HG03060 (cell line): ENCODE measurements around the gene SLIT1.
"Not testable (repeated sequence)": the region's sequence is repeated elsewhere in the genome, so short reads cannot be mapped to it uniquely, and the experiment has no call there.

Experiments
- ATAC-seq: cut with Tn5 transposase; IDR thresholded peaks from one replicate; pipeline ENCODE4 v1.9.1; 2021; ENCODE audit warnings: low read depth, moderate number of reproducible peaks; ENCODE audit not compliant: unreplicated experiment

The SLIT1 gene

GRCh38 chr10:97050956-97051496, 134.7 kb downstream of the SLIT1 start:
- no peak for ATAC-seq

GRCh38 chr10:97050205-97050745, 135.5 kb downstream of the SLIT1 start:
- no peak for ATAC-seq

DNA sequence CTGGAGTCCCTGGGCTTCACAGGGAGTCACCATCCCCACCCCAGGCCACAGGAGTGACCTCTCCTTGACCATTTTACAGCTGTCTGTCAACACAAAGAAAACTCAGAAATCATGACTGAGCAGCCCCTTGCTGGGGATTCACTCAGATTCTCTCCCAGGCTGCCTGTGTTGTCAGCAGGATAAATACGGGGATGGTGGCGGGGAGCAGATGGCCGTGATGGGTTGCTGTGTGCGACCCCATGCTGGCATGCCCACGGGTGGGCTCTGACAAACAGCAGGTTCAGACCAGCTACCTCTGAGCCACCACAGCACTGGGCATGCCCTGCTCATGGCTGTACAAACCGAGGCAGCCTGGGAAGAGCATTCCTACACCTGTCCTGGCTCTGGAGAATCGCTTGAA, 136.1 kb downstream of the SLIT1 start:
- ATAC-seq: no peak

GRCh38 chr10:97048649-97049427, 136.9 kb downstream of the SLIT1 start:
- no peak for ATAC-seq

GRCh38 chr10:97047788-97048187, 138.0 kb downstream of the SLIT1 start:
- ATAC-seq: no peak

DNA sequence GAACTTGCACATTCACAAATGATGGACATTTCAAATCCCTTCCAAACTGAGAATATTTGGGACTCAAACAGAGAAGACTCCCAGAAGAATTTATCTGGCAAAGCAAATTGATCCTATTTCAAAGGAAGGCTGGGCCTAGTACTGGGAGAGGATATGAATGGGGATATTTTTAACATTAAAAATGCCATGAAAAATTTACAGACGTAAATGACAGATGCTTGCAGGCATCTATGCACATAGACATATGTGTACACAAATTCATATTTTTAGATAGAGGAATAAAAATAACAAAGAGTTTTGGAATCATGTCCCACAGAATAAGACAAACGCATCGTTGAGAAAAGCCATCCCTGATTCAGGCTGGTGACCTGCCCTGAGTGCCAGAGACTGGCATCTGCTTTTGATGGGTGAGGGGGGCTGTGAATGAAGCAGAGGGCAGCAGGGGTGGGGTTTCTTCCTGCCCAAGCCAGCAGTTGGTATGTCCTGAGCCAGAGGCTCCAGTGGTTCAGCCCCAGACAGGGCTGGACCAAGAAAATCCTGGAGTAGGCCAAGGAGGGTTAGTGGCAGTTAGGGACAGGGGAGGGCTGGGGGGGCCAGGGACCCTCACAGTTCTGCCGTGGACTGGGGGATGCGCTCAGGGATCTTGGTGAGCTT, 138.5 kb downstream of the SLIT1 start:
- ATAC-seq: no peak

GRCh38 chr10:97046456-97047082, 139.2 kb downstream of the SLIT1 start:
- no peak for ATAC-seq

GRCh38 chr10:97043563-97043855, 142.2 kb downstream of the SLIT1 start:
- ATAC-seq: no peak

DNA sequence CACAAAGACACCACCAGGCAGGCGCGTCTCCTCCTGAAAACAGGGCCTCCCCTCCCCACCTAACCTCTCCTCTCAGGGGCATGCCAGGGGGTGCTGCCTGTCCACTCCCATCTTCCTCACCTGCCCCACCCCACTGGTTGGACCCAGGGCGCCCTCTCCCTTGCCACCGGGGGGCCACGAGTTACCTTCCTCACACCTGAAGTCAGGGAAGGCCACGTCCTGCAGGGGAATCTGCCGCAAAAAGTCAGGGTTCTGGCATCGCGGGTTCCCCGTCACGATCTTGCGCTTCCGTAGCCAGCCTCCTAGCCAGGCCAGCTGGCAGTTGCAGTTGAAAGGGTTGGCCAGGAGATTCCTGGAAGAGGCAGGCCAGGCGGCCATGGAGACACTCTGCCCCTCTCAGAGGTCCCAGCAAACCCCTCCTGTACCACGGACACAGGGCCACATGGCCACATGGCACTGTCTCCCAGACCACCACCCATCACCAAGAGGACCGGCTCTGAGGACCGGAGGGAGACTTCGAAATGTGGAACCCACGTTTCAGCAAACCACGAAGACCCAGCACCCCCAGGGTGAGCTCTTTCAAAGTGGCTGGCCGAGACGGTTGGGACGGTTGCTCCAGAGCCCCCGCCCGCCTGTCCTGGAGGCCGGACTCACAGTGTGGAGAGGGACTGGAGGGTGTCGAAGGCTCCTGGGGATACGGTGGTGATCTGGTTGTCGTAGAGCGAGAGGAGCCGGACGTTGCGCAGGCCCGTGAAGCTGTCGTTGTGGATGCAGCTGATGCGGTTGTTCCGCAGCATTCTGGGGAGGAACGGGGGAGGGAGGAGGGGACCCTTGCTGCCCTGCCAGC, 142.8 kb downstream of the SLIT1 start:
- ATAC-seq: no peak

- ATAC-seq: no peak
Observed at GRCh38 chr10:97042081-97042480, 143.7 kb downstream of the SLIT1 start.

DNA sequence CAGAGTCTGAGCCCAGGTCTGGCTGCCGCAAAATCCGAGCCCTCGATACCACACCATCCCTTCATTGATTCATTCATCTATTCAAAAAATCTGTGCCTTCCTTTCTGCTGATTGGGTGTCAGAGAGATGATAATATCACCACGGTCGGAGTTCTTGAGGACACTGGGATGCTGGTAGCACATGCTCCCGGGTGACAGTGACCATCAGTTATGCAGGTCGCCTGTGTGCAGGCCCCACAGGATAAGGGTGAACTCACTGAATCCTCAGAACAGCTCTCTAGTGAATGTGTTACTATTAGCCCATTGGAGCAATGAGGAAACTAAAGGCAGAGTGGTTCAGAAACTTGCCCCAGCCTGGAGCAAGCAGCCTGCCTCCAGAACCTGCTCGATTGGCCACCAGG, 145.1 kb downstream of the SLIT1 start:
- no peak for ATAC-seq

DNA sequence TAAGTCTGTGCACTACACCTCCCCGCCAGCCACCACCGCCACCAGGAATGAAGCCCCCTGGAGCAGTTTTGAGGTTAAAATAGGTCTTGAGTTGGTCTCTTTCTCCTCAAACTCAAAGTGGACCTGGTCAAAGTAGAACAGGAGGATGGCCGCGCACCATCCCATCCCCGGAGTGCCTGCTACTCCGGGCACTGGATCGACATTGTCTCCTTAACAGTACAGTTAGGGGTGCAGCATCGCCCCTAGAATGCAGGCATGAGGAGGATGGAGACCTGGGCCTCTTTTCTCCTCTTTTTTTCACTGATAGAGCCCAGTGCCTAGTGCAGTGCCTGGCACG, 145.5 kb downstream of the SLIT1 start:
- no peak for ATAC-seq

- ATAC-seq: no peak
Observed at GRCh38 chr10:97039538-97040247, 146.1 kb downstream of the SLIT1 start.

DNA sequence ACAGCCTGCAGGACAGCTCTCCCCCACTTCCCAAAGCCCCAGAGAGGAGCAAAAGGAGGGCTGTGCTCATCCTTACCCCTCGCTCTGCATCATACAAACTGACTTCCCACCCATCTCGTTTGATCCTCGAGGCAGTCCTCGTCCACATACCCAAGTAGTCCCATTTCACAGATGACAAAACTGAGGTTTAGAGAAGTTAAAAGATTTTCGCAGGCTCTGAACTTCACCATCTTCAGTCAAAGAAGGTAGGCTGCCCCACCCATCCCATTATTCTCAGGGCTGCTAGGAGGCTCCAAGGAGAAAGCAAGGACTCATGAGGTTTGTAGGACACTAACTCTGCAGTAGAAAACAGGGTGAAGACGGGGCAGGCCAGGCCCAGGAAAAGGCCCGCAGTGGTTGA, 147.1 kb downstream of the SLIT1 start:
- no peak for ATAC-seq

DNA sequence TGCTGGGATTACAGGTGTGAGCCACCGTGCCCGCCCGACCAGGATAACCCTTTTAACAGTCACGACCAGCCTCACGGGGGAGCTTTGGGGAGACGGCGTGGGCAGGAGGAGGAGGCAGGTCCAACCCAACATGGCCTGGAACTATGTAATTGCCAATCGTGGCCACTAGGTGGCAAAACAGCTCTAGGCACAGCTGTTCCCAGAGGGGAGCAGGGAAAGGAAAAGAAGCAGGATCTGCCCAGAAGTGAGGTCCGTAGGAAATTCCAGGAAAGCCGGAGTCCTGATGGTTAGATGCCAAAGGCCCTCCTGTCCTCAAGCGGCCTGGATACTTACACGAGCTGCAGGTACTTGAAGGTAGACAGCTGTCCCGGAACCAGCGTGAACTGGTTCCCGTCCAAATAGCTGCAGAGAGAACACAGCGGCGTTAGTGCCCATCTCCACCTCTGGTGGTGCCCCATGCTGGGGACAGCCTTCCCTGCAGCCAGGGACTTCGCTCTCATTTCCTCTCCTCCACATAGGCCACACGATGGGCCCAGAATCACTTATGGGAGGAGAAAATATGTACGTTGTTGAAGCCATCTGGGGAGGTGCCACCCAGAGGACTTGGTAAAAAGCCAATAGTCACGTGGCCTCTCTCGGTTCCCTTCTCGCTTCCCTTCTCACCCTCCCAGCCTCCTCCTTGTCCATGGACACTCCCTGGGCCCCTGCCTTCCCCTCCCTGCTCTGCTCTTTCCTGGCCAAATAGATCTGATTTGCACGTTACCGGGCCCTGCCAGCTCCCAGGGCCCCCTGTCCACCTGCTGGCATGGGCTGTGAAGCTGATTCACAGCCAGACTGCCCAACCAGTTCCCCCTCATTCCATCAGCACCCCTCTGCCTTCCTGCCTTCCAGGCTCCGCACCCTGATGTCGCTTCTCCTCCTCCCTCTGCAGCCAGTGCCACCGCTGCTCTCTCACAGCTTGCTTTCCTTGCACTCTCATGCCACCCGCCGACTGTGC, 148.1 kb downstream of the SLIT1 start:
- no peak for ATAC-seq

GRCh38 chr10:97034958-97035769, 150.6 kb downstream of the SLIT1 start:
- ATAC-seq: no peak

GRCh38 chr10:97034301-97034700, 151.5 kb downstream of the SLIT1 start:
- no peak for ATAC-seq

GRCh38 chr10:97033841-97034240, 151.9 kb downstream of the SLIT1 start:
- ATAC-seq: not testable (repeated sequence)
